22Rv1 (cell line): ENCODE data around the gene TJAP1.

ENCODE experiments used
- CTCF ChIP-seq: fragments of 450-650 bp; IDR thresholded peaks from 2 replicates; pipeline ENCODE4 v1.5.1; 2017; ENCODE audit warnings: mild to moderate bottlenecking
- ZFX ChIP-seq: fragments of 450-650 bp; IDR thresholded peaks from 2 replicates; pipeline ENCODE4 v1.6.1; 2017; ENCODE audit warnings: antibody characterized with exemption, borderline replicate concordance

- TF ChIP-seq CTCF (no peak), ZFX (no peak)
These were observed 41.5 kb upstream of the TJAP1 start for GRCh38 chr6:43435682-43436437.
